B cell (primary cell): ENCODE data around the gene DYRK4. TPM values are rescaled to one million over a fixed set of nuclear protein-coding genes. Genes with fewer than 3 reads are reported as not detected.

Experiments used
- ATAC-seq: fragments of 200-7000 bp; cut with Tn5 transposase; one replicate; pipeline ENCODE4 v1.10.0; 2021; ENCODE audit warnings: low read depth, mild to moderate bottlenecking, moderate number of reproducible peaks, moderate library complexity
- CTCF ChIA-PET: fragments of 350-600 bp; sonication (Branson Sonifier 250); formaldehyde crosslinking; loops from one replicate; lab custom pipeline; 2021; ENCODE audit warnings: antibody characterized with exemption, inconsistent platforms; lab: Charles Lee
- POLR2A ChIA-PET: fragments of 350-600 bp; sonication (Branson Sonifier 250); formaldehyde crosslinking; loops from one replicate; lab custom pipeline; 2021; ENCODE audit warnings: antibody characterized with exemption; lab: Charles Lee
- DNase-seq: peaks from one replicate; pipeline ENCODE4 v3.0.0; 2013
- H2AFZ ChIP-seq: 2 replicates; pipeline ENCODE4 v1.6.1; 2012; ENCODE audit warnings: mild to moderate bottlenecking, low read depth, low read length; ENCODE audit not compliant: insufficient read depth, poor library complexity, severe bottlenecking
- H3K27ac ChIP-seq, 2 donors: 1 replicate in 1 of 2; 2 replicates in 1 of 2; pipeline ENCODE4 v1.5.1; 2012 to 2013; ENCODE audit warnings: low read length in 2 of 2, mild to moderate bottlenecking in 2 of 2, moderate library complexity in 1 of 2
- H3K27me3 ChIP-seq, 4 experiments: fragments of 200-600 bp in 1 of 4; sonication (generic) in 1 of 4; replicated peaks in 1 of 4; 1 replicate in 2 of 4; 2 replicates in 2 of 4; pipeline versions ENCODE4 v1.6.1 to v1.7.0; 2013 to 2016; ENCODE audit warnings: low read length in 3 of 4, mild to moderate bottlenecking in 2 of 4, mixed read lengths in 1 of 4, moderate library complexity in 1 of 4; ENCODE audit not compliant: insufficient read depth in 4 of 4, control insufficient read depth in 3 of 4; ENCODE audit errors: control extremely low read depth in 1 of 4
- H3K36me3 ChIP-seq, 2 experiments: replicated peaks in 1 of 2; 1 replicate in 1 of 2; 2 replicates in 1 of 2; pipeline versions ENCODE4 v1.6.1 to v1.7.1; 2013; ENCODE audit warnings: low read length in 1 of 2; ENCODE audit not compliant: insufficient read depth in 2 of 2, control insufficient read depth in 1 of 2; ENCODE audit errors: control extremely low read depth in 1 of 2, extremely low read depth in 1 of 2
- H3K4me1 ChIP-seq, 2 donors: fragments of 200-600 bp in 1 of 2; sonication (generic) in 1 of 2; 1 replicate in 1 of 2; 2 replicates in 1 of 2; pipeline versions ENCODE4 v1.5.1 to v1.6.1; 2013 to 2017; ENCODE audit warnings: low read length in 2 of 2; ENCODE audit not compliant: control insufficient read depth in 2 of 2, insufficient read depth in 2 of 2
- H3K4me2 ChIP-seq: replicated peaks from 2 replicates; pipeline ENCODE3; 2012; ENCODE audit warnings: mild to moderate bottlenecking, low read depth, low read length; ENCODE audit not compliant: poor library complexity, severe bottlenecking
- H3K4me3 ChIP-seq, 5 experiments: fragments of 200-600 bp in 1 of 5; sonication (generic) in 1 of 5; 1 replicate in 3 of 5; 2 replicates in 2 of 5; pipeline versions ENCODE4 v1.5.1 to v1.7.0; 2011 to 2016; ENCODE audit warnings: low read length in 4 of 5, mild to moderate bottlenecking in 4 of 5, low read depth in 2 of 5, control low read depth in 1 of 5, moderate library complexity in 1 of 5; ENCODE audit not compliant: insufficient read depth in 1 of 5; ENCODE audit errors: control extremely low read depth in 1 of 5, extremely low read depth in 1 of 5
- H3K79me2 ChIP-seq: fragments of 200-600 bp; sonication (generic); one replicate; pipeline ENCODE4 v1.6.0; 2016; ENCODE audit warnings: low read length; ENCODE audit not compliant: control insufficient read depth, insufficient read depth
- H3K9ac ChIP-seq: fragments of 200-600 bp; sonication (generic); 2 replicates; pipeline ENCODE4 v1.6.1; 2017; ENCODE audit warnings: mild to moderate bottlenecking, low read length, moderate library complexity
- H3K9me3 ChIP-seq, 3 donors: one replicate each; pipeline versions ENCODE4 v1.6.1 to v1.7.1; 2013; ENCODE audit warnings: low read length in 2 of 3; ENCODE audit not compliant: control insufficient read depth in 2 of 3, insufficient read depth in 1 of 3; ENCODE audit errors: control extremely low read depth in 1 of 3
- H4K20me1 ChIP-seq: 2 replicates; pipeline ENCODE4 v1.6.0; 2012; ENCODE audit warnings: mild to moderate bottlenecking, low read length; ENCODE audit not compliant: insufficient read depth, control insufficient read depth, poor library complexity, severe bottlenecking
- H3K27ac Mint-ChIP-seq: one replicate; pipeline ENCODE4 v1.8.0; 2021; ENCODE audit warnings: mixed read lengths
- H3K27me3 Mint-ChIP-seq: one replicate; pipeline ENCODE4 v1.8.0; 2021; ENCODE audit warnings: mixed read lengths
- H3K4me1 Mint-ChIP-seq: one replicate; pipeline ENCODE4 v1.8.0; 2021; ENCODE audit warnings: mixed read lengths
- H3K4me3 Mint-ChIP-seq: one replicate; pipeline ENCODE4 v1.8.0; 2021; ENCODE audit warnings: mixed read lengths
- H3K9me3 Mint-ChIP-seq: one replicate; pipeline ENCODE4 v1.8.0; 2022; ENCODE audit warnings: mixed read lengths; ENCODE audit not compliant: insufficient read depth
- EZH2 ChIP-seq: IDR thresholded peaks from 2 replicates; pipeline ENCODE4 v1.6.1; 2012; ENCODE audit warnings: borderline replicate concordance, low read depth, mild to moderate bottlenecking, moderate library complexity, low read length; ENCODE audit not compliant: insufficient read depth, poor library complexity, severe bottlenecking
- WGBS: methylation state at CpG from one replicate; pipeline ENCODE4 v1.1.5; 2013; ENCODE audit warnings: missing lambda C conversion rate; ENCODE audit not compliant: insufficient coverage; 5-methylcytosine and 5-hydroxymethylcytosine counted together
- intact Hi-C: fragments of 100-400 bp; cut with micrococcal nuclease; formaldehyde crosslinking; loops from one replicate; pipeline ENCODE4 v1.10.0; 2022
- polyA minus RNA-seq: library from RNA; depleted of rRNA, polyadenylated mRNA; stranded (reverse); fragments of >200 nt; gene quantifications from 2 replicates; pipeline ENCODE4 v1.2.3, GENCODE V29; 2012
- polyA plus RNA-seq: library from polyadenylated mRNA; depleted of rRNA; stranded (reverse); fragments of >200 nt; gene quantifications from 2 replicates; pipeline ENCODE4 v1.2.3, GENCODE V29; 2012
- total RNA-seq, 2 donors: library from RNA; stranded (reverse); fragments of 120-200 nt in 1 of 2; gene quantifications; 1 replicate in 1 of 2; 2 replicates in 1 of 2; pipeline versions ENCODE4 v1.2.3 to v1.2.4, GENCODE V29; 2013 to 2022
- TF ChIP-seq, protein P1 (sequence below): fragments of 200-600 bp; IDR thresholded peaks from one replicate; pipeline ENCODE4 v1.8.0; 2022; ENCODE audit warnings: antibody characterized with exemption, mild to moderate bottlenecking

DYRK4 gene, protein sequence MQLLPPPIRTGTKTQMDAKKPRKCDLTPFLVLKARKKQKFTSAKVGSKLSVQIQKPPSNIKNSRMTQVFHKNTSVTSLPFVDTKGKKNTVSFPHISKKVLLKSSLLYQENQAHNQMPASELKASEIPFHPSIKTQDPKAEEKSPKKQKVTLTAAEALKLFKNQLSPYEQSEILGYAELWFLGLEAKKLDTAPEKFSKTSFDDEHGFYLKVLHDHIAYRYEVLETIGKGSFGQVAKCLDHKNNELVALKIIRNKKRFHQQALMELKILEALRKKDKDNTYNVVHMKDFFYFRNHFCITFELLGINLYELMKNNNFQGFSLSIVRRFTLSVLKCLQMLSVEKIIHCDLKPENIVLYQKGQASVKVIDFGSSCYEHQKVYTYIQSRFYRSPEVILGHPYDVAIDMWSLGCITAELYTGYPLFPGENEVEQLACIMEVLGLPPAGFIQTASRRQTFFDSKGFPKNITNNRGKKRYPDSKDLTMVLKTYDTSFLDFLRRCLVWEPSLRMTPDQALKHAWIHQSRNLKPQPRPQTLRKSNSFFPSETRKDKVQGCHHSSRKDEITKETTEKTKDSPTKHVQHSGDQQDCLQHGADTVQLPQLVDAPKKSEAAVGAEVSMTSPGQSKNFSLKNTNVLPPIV
- total RNA-seq (34.4 and 41.3 TPM in 2 replicates), polyA plus RNA-seq (63.3 and 69.4 TPM in 2 replicates), polyA minus RNA-seq (29.5 and 36.6 TPM in 2 replicates)
- 73.8 TPM for total RNA-seq (2013)

DNA sequence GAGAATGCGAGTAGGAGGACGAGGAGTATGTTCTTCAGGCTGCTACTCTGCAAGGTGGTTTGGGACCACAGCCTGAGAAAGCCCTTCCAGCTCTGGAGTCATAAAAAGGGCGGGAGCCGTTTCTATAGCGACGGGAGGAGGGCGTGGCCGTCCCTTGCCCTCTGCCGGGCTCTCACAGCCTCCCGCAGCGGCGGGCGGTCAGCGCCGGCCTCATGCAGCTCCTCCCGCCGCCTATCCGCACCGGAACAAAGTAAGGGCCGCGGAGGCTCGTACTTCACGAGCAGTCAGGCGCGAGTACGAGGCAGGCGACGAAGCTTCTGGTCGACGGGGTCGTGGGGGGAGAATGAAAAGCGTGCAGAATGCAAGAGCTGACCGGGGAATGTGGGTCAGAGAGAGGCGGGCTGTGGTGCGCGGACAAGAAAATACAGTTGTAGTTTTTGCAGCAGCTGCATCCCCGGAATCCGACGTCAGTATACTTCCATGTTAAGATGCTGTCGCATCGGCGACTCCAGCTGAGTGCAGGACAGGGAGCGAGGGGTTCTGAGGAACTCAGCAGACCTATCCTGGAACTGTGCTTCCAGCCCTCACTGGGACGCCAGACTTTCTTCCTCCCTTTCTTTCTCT is at the start of gene DYRK4:
TSS of gene DYRK4 (plus strand) at position 175 of the 624 bp plus-strand sequence. CDS start at position 213, 38 bp downstream.
- Mint-ChIP-seq H3K4me1 (peaks cover 44% of the 10 kb centered on the region), H3K4me3 (peak within 1 kb of the TSS; percentile 64), H3K27me3 (no peaks in the 10 kb centered on the region), H3K27ac (peak within 1 kb of the TSS; percentile 27), H3K9me3 (no peaks in the 10 kb centered on the region)
- CTCF ChIA-PET = no interaction called here
- intact Hi-C loops = loop anchor here (10.0 kb wide), 1 partner anchor 263 kb away; no protein-coding TSS in a partner anchor
- no peaks in the 10 kb centered on the region for H3K36me3 ChIP-seq
- H3K27ac ChIP-seq = no peak within 1 kb of the TSS
- 33% methylated on average over 44 of the region's 44 CpGs for WGBS
- no peaks in the 10 kb centered on the region for H3K79me2 ChIP-seq
- H3K9ac ChIP-seq = peak within 1 kb of the TSS; percentile 39
- ATAC-seq (no peak), DNase-seq (peak; percentile 33)
- no peaks in the 10 kb centered on the region for H3K27me3 ChIP-seq
- H3K4me3 ChIP-seq = peak within 1 kb of the TSS in 3 of 5 experiments; percentile 23 to 40 (median 35)
- peak within 1 kb of the TSS; percentile 74 for H2AFZ ChIP-seq
- POLR2A ChIA-PET = no interaction called here
- no peak for TF ChIP-seq EZH2
- TF ChIP-seq, protein P1, sequence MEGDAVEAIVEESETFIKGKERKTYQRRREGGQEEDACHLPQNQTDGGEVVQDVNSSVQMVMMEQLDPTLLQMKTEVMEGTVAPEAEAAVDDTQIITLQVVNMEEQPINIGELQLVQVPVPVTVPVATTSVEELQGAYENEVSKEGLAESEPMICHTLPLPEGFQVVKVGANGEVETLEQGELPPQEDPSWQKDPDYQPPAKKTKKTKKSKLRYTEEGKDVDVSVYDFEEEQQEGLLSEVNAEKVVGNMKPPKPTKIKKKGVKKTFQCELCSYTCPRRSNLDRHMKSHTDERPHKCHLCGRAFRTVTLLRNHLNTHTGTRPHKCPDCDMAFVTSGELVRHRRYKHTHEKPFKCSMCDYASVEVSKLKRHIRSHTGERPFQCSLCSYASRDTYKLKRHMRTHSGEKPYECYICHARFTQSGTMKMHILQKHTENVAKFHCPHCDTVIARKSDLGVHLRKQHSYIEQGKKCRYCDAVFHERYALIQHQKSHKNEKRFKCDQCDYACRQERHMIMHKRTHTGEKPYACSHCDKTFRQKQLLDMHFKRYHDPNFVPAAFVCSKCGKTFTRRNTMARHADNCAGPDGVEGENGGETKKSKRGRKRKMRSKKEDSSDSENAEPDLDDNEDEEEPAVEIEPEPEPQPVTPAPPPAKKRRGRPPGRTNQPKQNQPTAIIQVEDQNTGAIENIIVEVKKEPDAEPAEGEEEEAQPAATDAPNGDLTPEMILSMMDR = no peak
- H3K4me2 ChIP-seq = peak within 1 kb of the TSS; percentile 73
- H4K20me1 ChIP-seq = no peaks in the 10 kb centered on the region
- H3K9me3 ChIP-seq = no peaks in the 10 kb centered on the region
- peaks cover 44 to 52% of the 10 kb centered on the region in 2 donors for H3K4me1 ChIP-seq
